Panc1 (cell line): ENCODE results near the gene ETF1. TPM values are rescaled to one million over a fixed set of nuclear protein-coding genes. Genes with fewer than 3 reads are reported as not detected.
"Not testable (repeated sequence)": the region's sequence is repeated elsewhere in the genome, so short reads cannot be mapped to it uniquely, and the experiment has no call there.

Source experiments
- ATAC-seq: fragments of 200-7000 bp; cut with Tn5 transposase; 2 replicates; pipeline ENCODE4 v1.9.1; 2020; ENCODE audit warnings: mild to moderate bottlenecking, moderate library complexity
- BruUV-seq: library from RNA; stranded (reverse); fragments of 400-500 nt; replicated peaks from 2 replicates; lab custom pipeline; 2021; lab: Mats Ljungman, UMichigan
- CTCF ChIA-PET: fragments of 300-600 bp; sonication (Branson Sonifier 250); formaldehyde crosslinking; loops from one replicate; lab custom pipeline; 2022; ENCODE audit warnings: antibody characterized with exemption; lab: Charles Lee
- POLR2A ChIA-PET: fragments of 300-600 bp; sonication (Branson Sonifier 250); formaldehyde crosslinking; loops from one replicate; lab custom pipeline; 2022; ENCODE audit warnings: antibody characterized with exemption; lab: Charles Lee
- DNase-seq: peaks from one replicate; pipeline ENCODE4 v3.0.0-alpha.2; 2010; ENCODE audit warnings: low read depth, low spot score
- H3K27ac ChIP-seq: 2 replicates; pipeline ENCODE4 v1.5.1; 2011; ENCODE audit warnings: mild to moderate bottlenecking, low read length, inconsistent platforms
- H3K27me3 ChIP-seq: fragments of 200-500 bp; sonication (Bioruptor generic); 2 replicates; pipeline ENCODE4 v1.6.0; 2014; ENCODE audit warnings: low read length, inconsistent platforms; ENCODE audit not compliant: control insufficient read depth, insufficient read depth
- H3K36me3 ChIP-seq: fragments of 200-500 bp; sonication (Bioruptor generic); 2 replicates; pipeline ENCODE4 v1.5.1; 2014; ENCODE audit warnings: inconsistent platforms, mild to moderate bottlenecking, low read length, moderate library complexity; ENCODE audit not compliant: control insufficient read depth, insufficient read depth
- H3K4me1 ChIP-seq: 2 replicates; pipeline ENCODE4 v1.5.1; 2011; ENCODE audit warnings: inconsistent platforms, mild to moderate bottlenecking, low read length, moderate library complexity; ENCODE audit not compliant: control insufficient read depth, insufficient read depth
- H3K4me3 ChIP-seq, 2 experiments: 2 replicates each; pipeline ENCODE4 v1.5.1; 2011 to 2012; ENCODE audit warnings: low read depth in 2 of 2, low read length in 2 of 2, mild to moderate bottlenecking in 2 of 2, inconsistent platforms in 1 of 2, moderate library complexity in 1 of 2
- H3K9me3 ChIP-seq: fragments of 200-500 bp; sonication (Bioruptor generic); 2 replicates; pipeline ENCODE4 v1.5.1; 2014; ENCODE audit warnings: low read depth, mild to moderate bottlenecking, inconsistent platforms, low read length, moderate library complexity; ENCODE audit not compliant: control insufficient read depth, insufficient read depth
- POLR2AphosphoS5 ChIP-seq: IDR thresholded peaks from 2 replicates; pipeline ENCODE4 v1.6.1; 2012; ENCODE audit warnings: mild to moderate bottlenecking, low read depth, low read length, moderate library complexity
- SIN3A ChIP-seq: IDR thresholded peaks from 2 replicates; pipeline ENCODE4 v1.6.1; 2012; ENCODE audit warnings: low read depth, mild to moderate bottlenecking, low read length, moderate library complexity, borderline replicate concordance; ENCODE audit not compliant: insufficient read depth
- TCF7L2 ChIP-seq: IDR thresholded peaks from 2 replicates; pipeline ENCODE4 v1.6.1; 2011; ENCODE audit warnings: mild to moderate bottlenecking, low read depth, low read length, inconsistent platforms
- in situ Hi-C: cut with HindIII; loops from 2 replicates; pipeline ENCODE4 v1.10.0; 2016; ENCODE audit warnings: low sequenced_read_pairs, low pct_unique_long_range_greater_than_20kb
- intact Hi-C: fragments of 100-400 bp; cut with micrococcal nuclease; formaldehyde crosslinking; loops from one replicate; pipeline ENCODE4 v1.10.0; 2022; ENCODE audit not compliant: unreplicated experiment
- total RNA-seq: library from RNA; stranded (reverse); gene quantifications from one replicate; pipeline ENCODE4 v1.2.1, GENCODE V29; 2021; ENCODE audit not compliant: unreplicated experiment
- TF ChIP-seq, protein P1 (sequence below), 2 experiments: IDR thresholded peaks; 2 replicates each; pipeline ENCODE4 v1.6.1; 2011 to 2012; ENCODE audit warnings: low read depth in 2 of 2, control low read depth in 1 of 2, low read length in 1 of 2, mild to moderate bottlenecking in 1 of 2, moderate library complexity in 1 of 2; ENCODE audit not compliant: insufficient read depth in 1 of 2
- TF ChIP-seq, protein P2 (sequence below): fragments of 450-650 bp; IDR thresholded peaks from 2 replicates; pipeline ENCODE4 v1.5.1; 2017; ENCODE audit warnings: mild to moderate bottlenecking

Gene ETF1
- total RNA-seq, 1 experiment from 2014 or later = 168 TPM

DNA sequence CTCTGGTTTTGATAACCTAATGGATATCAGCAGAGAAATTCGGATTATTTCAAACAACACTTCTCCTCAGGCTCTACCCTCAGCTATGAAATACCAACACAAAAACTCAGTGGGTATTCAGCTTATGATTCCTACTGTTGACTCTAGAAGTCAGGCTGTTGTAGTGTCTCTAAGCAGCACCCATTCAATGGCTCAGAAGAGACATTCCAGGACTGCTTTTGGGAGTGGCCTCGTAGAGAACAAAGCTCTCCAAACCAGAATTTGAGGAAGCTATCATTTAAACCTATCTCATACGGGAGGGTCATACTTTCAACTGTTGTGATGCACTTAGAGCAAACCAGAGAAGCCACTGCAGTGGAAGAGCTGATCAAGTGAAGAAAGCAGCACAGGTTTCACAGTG, 34.1 kb downstream of the ETF1 start:
- no TSS peak for BruUV-seq
- Histone ChIP-seq H3K9me3 (no peaks in the 10 kb centered on the region), H3K4me3 (no peak overlapping the region), H3K27me3 (no peaks in the 10 kb centered on the region), H3K36me3 (peaks cover 35% of the 10 kb centered on the region), H3K27ac (no peak overlapping the region), H3K4me1 (peaks cover 6% of the 10 kb centered on the region; the same call in 1 of the 2 replicates)
- in situ Hi-C loops (no loop called here), intact Hi-C loops (no loop called here)
- no peak for TF ChIP-seq TCF7L2
- TF ChIP-seq SIN3A = no peak
- no peak for TF ChIP-seq POLR2AphosphoS5
- TF ChIP-seq, protein P1, sequence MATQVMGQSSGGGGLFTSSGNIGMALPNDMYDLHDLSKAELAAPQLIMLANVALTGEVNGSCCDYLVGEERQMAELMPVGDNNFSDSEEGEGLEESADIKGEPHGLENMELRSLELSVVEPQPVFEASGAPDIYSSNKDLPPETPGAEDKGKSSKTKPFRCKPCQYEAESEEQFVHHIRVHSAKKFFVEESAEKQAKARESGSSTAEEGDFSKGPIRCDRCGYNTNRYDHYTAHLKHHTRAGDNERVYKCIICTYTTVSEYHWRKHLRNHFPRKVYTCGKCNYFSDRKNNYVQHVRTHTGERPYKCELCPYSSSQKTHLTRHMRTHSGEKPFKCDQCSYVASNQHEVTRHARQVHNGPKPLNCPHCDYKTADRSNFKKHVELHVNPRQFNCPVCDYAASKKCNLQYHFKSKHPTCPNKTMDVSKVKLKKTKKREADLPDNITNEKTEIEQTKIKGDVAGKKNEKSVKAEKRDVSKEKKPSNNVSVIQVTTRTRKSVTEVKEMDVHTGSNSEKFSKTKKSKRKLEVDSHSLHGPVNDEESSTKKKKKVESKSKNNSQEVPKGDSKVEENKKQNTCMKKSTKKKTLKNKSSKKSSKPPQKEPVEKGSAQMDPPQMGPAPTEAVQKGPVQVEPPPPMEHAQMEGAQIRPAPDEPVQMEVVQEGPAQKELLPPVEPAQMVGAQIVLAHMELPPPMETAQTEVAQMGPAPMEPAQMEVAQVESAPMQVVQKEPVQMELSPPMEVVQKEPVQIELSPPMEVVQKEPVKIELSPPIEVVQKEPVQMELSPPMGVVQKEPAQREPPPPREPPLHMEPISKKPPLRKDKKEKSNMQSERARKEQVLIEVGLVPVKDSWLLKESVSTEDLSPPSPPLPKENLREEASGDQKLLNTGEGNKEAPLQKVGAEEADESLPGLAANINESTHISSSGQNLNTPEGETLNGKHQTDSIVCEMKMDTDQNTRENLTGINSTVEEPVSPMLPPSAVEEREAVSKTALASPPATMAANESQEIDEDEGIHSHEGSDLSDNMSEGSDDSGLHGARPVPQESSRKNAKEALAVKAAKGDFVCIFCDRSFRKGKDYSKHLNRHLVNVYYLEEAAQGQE (IDR thresholded peaks at IDR 0.05; ENCODE audit: insufficient read depth in 1 of 2, low read depth in 2 of 2, low read length in 1 of 2) = no peak
- TF ChIP-seq, protein P2, sequence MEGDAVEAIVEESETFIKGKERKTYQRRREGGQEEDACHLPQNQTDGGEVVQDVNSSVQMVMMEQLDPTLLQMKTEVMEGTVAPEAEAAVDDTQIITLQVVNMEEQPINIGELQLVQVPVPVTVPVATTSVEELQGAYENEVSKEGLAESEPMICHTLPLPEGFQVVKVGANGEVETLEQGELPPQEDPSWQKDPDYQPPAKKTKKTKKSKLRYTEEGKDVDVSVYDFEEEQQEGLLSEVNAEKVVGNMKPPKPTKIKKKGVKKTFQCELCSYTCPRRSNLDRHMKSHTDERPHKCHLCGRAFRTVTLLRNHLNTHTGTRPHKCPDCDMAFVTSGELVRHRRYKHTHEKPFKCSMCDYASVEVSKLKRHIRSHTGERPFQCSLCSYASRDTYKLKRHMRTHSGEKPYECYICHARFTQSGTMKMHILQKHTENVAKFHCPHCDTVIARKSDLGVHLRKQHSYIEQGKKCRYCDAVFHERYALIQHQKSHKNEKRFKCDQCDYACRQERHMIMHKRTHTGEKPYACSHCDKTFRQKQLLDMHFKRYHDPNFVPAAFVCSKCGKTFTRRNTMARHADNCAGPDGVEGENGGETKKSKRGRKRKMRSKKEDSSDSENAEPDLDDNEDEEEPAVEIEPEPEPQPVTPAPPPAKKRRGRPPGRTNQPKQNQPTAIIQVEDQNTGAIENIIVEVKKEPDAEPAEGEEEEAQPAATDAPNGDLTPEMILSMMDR = no peak
- ATAC-seq (no peak), DNase-seq (no peak)
- CTCF ChIA-PET = interaction anchor here (0.9 kb wide), 1 partner anchor 15 kb away, joined by 4 read pairs; no protein-coding TSS in a partner anchor
- POLR2A ChIA-PET = no interaction called here

DNA sequence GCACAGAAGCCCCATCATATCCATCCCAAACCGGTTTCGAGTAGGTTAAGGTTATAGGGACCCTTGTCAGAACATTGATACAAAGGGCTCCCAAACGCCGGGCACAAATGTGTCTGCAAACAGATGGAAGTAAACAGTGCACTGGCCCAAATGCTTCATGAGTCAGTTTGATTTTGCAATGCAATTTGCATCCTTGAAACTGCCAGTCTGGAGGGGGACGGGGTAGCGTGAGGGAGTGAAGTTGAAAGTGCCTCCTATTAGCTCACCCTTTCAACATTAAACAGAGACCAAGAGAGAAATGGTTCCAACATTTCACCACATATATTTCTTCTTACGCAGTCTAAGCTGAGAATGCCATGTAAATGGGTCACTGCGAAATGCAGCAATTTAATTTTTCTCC, 35.6 kb downstream of the ETF1 start:
- in situ Hi-C loops, H3K4me3 ChIP-seq, intact Hi-C loops, H3K27me3 ChIP-seq, CTCF ChIA-PET, H3K27ac ChIP-seq, DNase-seq, H3K4me1 ChIP-seq, POLR2A ChIA-PET, ATAC-seq, H3K9me3 ChIP-seq: not testable (repeated sequence)
- H3K36me3 ChIP-seq = peaks cover 29% of the 10 kb centered on the region
- TSS peak; percentile 65 for BruUV-seq

DNA sequence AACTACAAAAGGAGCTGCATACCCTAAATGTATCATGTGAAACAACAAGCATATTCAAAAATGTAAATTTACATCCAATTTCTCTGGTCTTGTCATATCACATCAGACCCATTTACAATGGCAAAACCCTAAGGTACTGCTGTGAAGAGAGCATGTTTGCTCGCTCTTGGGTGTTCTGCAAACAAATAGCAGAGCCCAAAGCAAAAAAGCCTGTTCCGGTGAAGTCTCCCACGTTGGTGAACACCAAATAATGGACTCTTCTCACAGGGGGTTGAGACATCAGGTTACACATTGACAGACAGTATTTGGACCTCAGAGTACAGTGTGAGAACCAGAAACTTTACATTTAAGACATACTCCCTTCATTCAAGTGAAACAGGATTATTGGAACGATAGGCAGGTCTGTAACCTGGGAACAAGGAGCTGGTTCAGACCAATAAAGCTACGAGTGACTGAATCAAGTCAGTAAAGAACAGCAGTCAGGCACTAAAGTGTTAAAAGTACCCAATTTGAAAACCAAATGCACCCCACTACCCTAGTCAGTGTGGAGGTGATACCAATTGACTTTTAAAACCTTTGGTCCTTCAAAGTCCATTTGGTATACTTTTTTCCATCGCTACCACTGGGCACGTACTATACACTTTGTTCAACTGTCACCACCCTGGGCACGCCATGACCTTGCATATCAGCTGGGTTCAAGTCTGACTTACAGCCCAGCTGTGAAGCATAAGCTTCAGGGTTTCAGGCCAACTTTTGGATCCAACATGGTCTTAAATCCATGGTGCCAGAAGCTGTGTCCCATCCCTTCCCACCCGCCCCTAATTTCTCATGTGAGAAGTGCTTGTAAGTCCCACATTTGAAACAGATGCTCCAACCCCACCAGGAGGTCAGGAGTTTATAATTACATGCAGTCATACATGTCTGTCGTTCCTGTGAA, 36.4 kb downstream of the ETF1 start:
- Histone ChIP-seq H3K36me3 (peaks cover 25% of the 10 kb centered on the region), H3K4me1 (peaks cover 6% of the 10 kb centered on the region; the same call in 1 of the 2 replicates), H3K4me3 (no peak overlapping the region), H3K27ac (no peak overlapping the region), H3K9me3 (no peaks in the 10 kb centered on the region), H3K27me3 (no peaks in the 10 kb centered on the region)
- no TSS peak for BruUV-seq
- POLR2A ChIA-PET = no interaction called here
- ATAC-seq (no peak), DNase-seq (no peak)
- no peak for TF ChIP-seq POLR2AphosphoS5
- TF ChIP-seq, protein P2 = no peak
- TF ChIP-seq SIN3A = no peak
- no peak for TF ChIP-seq TCF7L2
- TF ChIP-seq, protein P1 (IDR thresholded peaks at IDR 0.05; ENCODE audit: insufficient read depth in 1 of 2, low read depth in 2 of 2, low read length in 1 of 2) = no peak
- CTCF ChIA-PET = no interaction called here
- in situ Hi-C loops (no loop called here), intact Hi-C loops (no loop called here)
